Activated naive CD8-positive, alpha-beta T cell (primary cell): ENCODE measurements around the gene SUGT1.
A peak's percentile ranks its signal among the peaks of the same experiment; 100 is the strongest.

Experiments used
- H3K27ac Mint-ChIP-seq: one replicate; pipeline ENCODE4 v1.8.0; 2021; ENCODE audit warnings: mixed read lengths
- H3K27me3 Mint-ChIP-seq: one replicate; pipeline ENCODE4 v1.8.0; 2021; ENCODE audit warnings: mixed read lengths
- H3K36me3 Mint-ChIP-seq: one replicate; pipeline ENCODE4 v1.8.0; 2021; ENCODE audit warnings: mixed read lengths
- H3K4me1 Mint-ChIP-seq: one replicate; pipeline ENCODE4 v1.8.0; 2021; ENCODE audit warnings: low read depth, mixed read lengths
- H3K4me3 Mint-ChIP-seq: one replicate; pipeline ENCODE4 v1.8.0; 2021; ENCODE audit warnings: mild to moderate bottlenecking, mixed read lengths
- H3K9me3 Mint-ChIP-seq: one replicate; pipeline ENCODE4 v1.8.0; 2021; ENCODE audit warnings: low read depth, mixed read lengths

Gene SUGT1

GRCh38 chr13:52738719-52739467 lies 86.3 kb downstream of the SUGT1 start:
- Mint-ChIP-seq H3K27ac (no peak overlapping the region), H3K9me3 (no peaks in the 10 kb centered on the region), H3K4me3 (peak overlapping the region; percentile 66), H3K4me1 (peaks cover 4% of the 10 kb centered on the region), H3K36me3 (no peaks in the 10 kb centered on the region), H3K27me3 (peaks cover 36% of the 10 kb centered on the region)

DNA sequence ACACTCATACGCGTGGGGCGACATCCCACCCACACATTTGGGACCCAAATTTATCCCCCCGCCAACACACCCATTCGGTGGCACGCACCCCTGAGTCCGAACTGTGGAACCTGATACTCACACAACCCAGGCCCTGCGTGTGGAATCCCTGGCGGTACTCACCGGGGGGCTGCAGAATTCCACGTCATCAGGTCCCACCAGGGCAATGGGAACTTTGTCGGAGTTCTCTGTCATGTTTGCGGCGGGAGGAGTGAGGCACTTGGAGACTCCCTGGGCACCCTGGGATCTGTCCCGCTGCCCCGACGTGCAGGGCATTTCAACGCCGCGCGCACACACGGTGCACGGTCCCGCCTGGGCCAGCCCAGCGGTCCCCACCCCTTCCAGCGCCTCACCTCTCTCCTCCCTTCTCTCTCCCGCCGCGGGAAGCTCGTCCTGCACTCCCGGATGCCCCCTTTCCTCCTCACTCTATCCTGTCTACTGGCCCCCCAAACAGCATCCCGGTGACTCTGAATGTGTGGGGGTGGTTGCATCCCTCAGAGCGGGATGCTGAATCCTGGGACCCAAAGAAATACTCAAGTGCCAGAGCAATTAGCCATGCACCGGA lies 86.9 kb downstream of the SUGT1 start, which contains the start of gene CNMD:
Gene CNMD, minus strand, starts transcription at position 353 of the 604 bp plus-strand sequence. Its CDS starts 119 bp downstream, at position 234.
- H3K9me3 Mint-ChIP-seq: no peaks in the 10 kb centered on the region
- peaks cover 4% of the 10 kb centered on the region for H3K4me1 Mint-ChIP-seq
- peak within 1 kb of the TSS; percentile 80 for H3K4me3 Mint-ChIP-seq
- peaks cover 37% of the 10 kb centered on the region for H3K27me3 Mint-ChIP-seq
- H3K36me3 Mint-ChIP-seq: no peaks in the 10 kb centered on the region
- no peak within 1 kb of the TSS for H3K27ac Mint-ChIP-seq

- Mint-ChIP-seq H3K36me3 (no peaks in the 10 kb centered on the region), H3K4me1 (peaks cover 2% of the 10 kb centered on the region), H3K4me3 (no peak overlapping the region), H3K27ac (no peak overlapping the region), H3K9me3 (no peaks in the 10 kb centered on the region), H3K27me3 (peaks cover 38% of the 10 kb centered on the region)
Measured at GRCh38 chr13:52743569-52743968, 90.9 kb downstream of the SUGT1 start.

- no peak overlapping the region for H3K27ac Mint-ChIP-seq
- peaks cover 40% of the 10 kb centered on the region for H3K27me3 Mint-ChIP-seq
- H3K4me1 Mint-ChIP-seq: peaks cover 2% of the 10 kb centered on the region
- no peaks in the 10 kb centered on the region for H3K36me3 Mint-ChIP-seq
- no peaks in the 10 kb centered on the region for H3K9me3 Mint-ChIP-seq
- H3K4me3 Mint-ChIP-seq: no peak overlapping the region
Measured at GRCh38 chr13:52743988-52744387, 91.4 kb downstream of the SUGT1 start.

- no peaks in the 10 kb centered on the region for H3K9me3 Mint-ChIP-seq
- H3K4me1 Mint-ChIP-seq: no peaks in the 10 kb centered on the region
- no peak overlapping the region for H3K4me3 Mint-ChIP-seq
- H3K36me3 Mint-ChIP-seq: no peaks in the 10 kb centered on the region
- H3K27me3 Mint-ChIP-seq: peaks cover 38% of the 10 kb centered on the region
- H3K27ac Mint-ChIP-seq: no peak overlapping the region
Measured at GRCh38 chr13:52744842-52745375, 92.3 kb downstream of the SUGT1 start.

- no peaks in the 10 kb centered on the region for H3K9me3 Mint-ChIP-seq
- no peaks in the 10 kb centered on the region for H3K4me1 Mint-ChIP-seq
- H3K4me3 Mint-ChIP-seq: no peak overlapping the region
- H3K27ac Mint-ChIP-seq: no peak overlapping the region
- H3K36me3 Mint-ChIP-seq: no peaks in the 10 kb centered on the region
- peaks cover 29% of the 10 kb centered on the region for H3K27me3 Mint-ChIP-seq
Measured at GRCh38 chr13:52746141-52746540, 93.5 kb downstream of the SUGT1 start.

GRCh38 chr13:52749419-52749818 lies 96.8 kb downstream of the SUGT1 start:
- no peaks in the 10 kb centered on the region for H3K9me3 Mint-ChIP-seq
- no peak overlapping the region for H3K4me3 Mint-ChIP-seq
- H3K36me3 Mint-ChIP-seq: no peaks in the 10 kb centered on the region
- H3K4me1 Mint-ChIP-seq: no peaks in the 10 kb centered on the region
- H3K27me3 Mint-ChIP-seq: peaks cover 14% of the 10 kb centered on the region
- H3K27ac Mint-ChIP-seq: no peak overlapping the region
